Hepatocyte (in vitro differentiated cells): ENCODE measurements around the gene ALPK3. TPM values are rescaled to one million over a fixed set of nuclear protein-coding genes. Genes with fewer than 3 reads are reported as not detected.

Experiments
- DNase-seq: peaks from one replicate; pipeline ENCODE4 v3.0.0-alpha.2; 2016; ENCODE audit warnings: low spot score
- H2AFZ ChIP-seq: fragments of 200-600 bp; sonication (generic); 2 replicates; pipeline ENCODE4 v1.6.0; 2016; ENCODE audit warnings: antibody characterized with exemption, mild to moderate bottlenecking
- H3K27ac ChIP-seq: fragments of 200-600 bp; sonication (generic); 2 replicates; pipeline ENCODE4 v1.5.1; 2016; ENCODE audit warnings: mild to moderate bottlenecking
- H3K27me3 ChIP-seq: fragments of 200-600 bp; sonication (generic); 2 replicates; pipeline ENCODE4 v1.6.1; 2016
- H3K36me3 ChIP-seq: fragments of 200-600 bp; sonication (generic); replicated peaks from 2 replicates; pipeline ENCODE4 v1.5.1; 2016; ENCODE audit warnings: low read depth; ENCODE audit not compliant: insufficient read depth
- H3K4me1 ChIP-seq: fragments of 200-600 bp; sonication (generic); 2 replicates; pipeline ENCODE4 v1.5.1; 2016; ENCODE audit warnings: mild to moderate bottlenecking, moderate library complexity; ENCODE audit not compliant: insufficient read depth
- H3K4me2 ChIP-seq: fragments of 200-600 bp; sonication (generic); 2 replicates; pipeline ENCODE4 v1.6.0; 2016
- H3K4me3 ChIP-seq: fragments of 200-600 bp; sonication (generic); 2 replicates; pipeline ENCODE4 v1.5.1; 2016; ENCODE audit warnings: mild to moderate bottlenecking
- H3K79me2 ChIP-seq: fragments of 200-600 bp; sonication (generic); 2 replicates; pipeline ENCODE4 v1.6.0; 2017; ENCODE audit warnings: mild to moderate bottlenecking
- H3K9me2 ChIP-seq: fragments of 200-600 bp; sonication (generic); replicated peaks from 2 replicates; pipeline ENCODE4 v1.6.0; 2017; ENCODE audit warnings: mild to moderate bottlenecking; ENCODE audit not compliant: insufficient read depth
- H3K9me3 ChIP-seq: fragments of 200-600 bp; sonication (generic); 2 replicates; pipeline ENCODE4 v1.5.1; 2016; ENCODE audit warnings: low read depth, mild to moderate bottlenecking
- H4K20me1 ChIP-seq: fragments of 200-600 bp; sonication (generic); 2 replicates; pipeline ENCODE4 v1.6.0; 2016; ENCODE audit warnings: mild to moderate bottlenecking; ENCODE audit not compliant: insufficient read depth, poor library complexity, severe bottlenecking
- CTCF ChIP-seq: fragments of 200-600 bp; sonication (generic); IDR thresholded peaks from 2 replicates; pipeline ENCODE4 v1.5.1; 2016; ENCODE audit warnings: antibody characterized with exemption, mild to moderate bottlenecking; ENCODE audit not compliant: poor library complexity
- EZH2 ChIP-seq: fragments of 200-600 bp; sonication (generic); IDR thresholded peaks from 2 replicates; pipeline ENCODE4 v1.6.1; 2016; ENCODE audit warnings: antibody characterized with exemption, mild to moderate bottlenecking, borderline replicate concordance
- EZH2phosphoT487 ChIP-seq: fragments of 200-600 bp; sonication (generic); IDR thresholded peaks from one replicate; pipeline ENCODE4 v1.6.1; 2018; ENCODE audit warnings: antibody characterized with exemption, mild to moderate bottlenecking, low read depth, moderate library complexity; ENCODE audit not compliant: unreplicated experiment, severe bottlenecking
- WGBS: methylation state at CpG from one replicate; pipeline ENCODE4 v1.1.6; 2016; ENCODE audit warnings: low lambda C conversion rate; ENCODE audit errors: missing lambda C conversion rate; 5-methylcytosine and 5-hydroxymethylcytosine counted together
- polyA plus RNA-seq: library from polyadenylated mRNA; unstranded; fragments of >200 nt; fragmentation: Nextera tagmentation; extraction: Ambion mirVana; gene quantifications from 2 replicates; pipeline ENCODE4 v1.2.1, GENCODE V29; 2016
- total RNA-seq: library from RNA; depleted of rRNA; stranded (reverse); fragments of >200 nt; gene quantifications from 2 replicates; pipeline ENCODE4 v1.2.3, GENCODE V29; 2014

The ALPK3 gene
- total and polyA plus RNA-seq, 2 experiments from 2014 or later: 7.1 to 25.3 TPM

GRCh38 chr15:84883466-84883865 is 66.3 kb downstream of the ALPK3 start:
- Histone ChIP-seq H3K9me2 (no peaks in the 10 kb centered on the region), H2AFZ (no peak overlapping the region), H3K4me2 (no peak overlapping the region), H3K36me3 (no peaks in the 10 kb centered on the region), H3K27ac (peak overlapping the region; percentile 86), H3K4me1 (peaks cover 9% of the 10 kb centered on the region), H4K20me1 (no peaks in the 10 kb centered on the region), H3K9me3 (no peaks in the 10 kb centered on the region), H3K4me3 (no peak overlapping the region), H3K79me2 (no peaks in the 10 kb centered on the region), H3K27me3 (no peaks in the 10 kb centered on the region)
- TF ChIP-seq EZH2 (no peak), EZH2phosphoT487 (no peak), CTCF (no peak)
- peak; percentile 45 for DNase-seq
- 65% methylated on average over 6 of the region's 6 CpGs for WGBS

- no peak within 1 kb of the TSS for H3K4me2 ChIP-seq
- peak; percentile 71 for DNase-seq
- H2AFZ ChIP-seq: no peak within 1 kb of the TSS
- H3K79me2 ChIP-seq: no peaks in the 10 kb centered on the region
- TF ChIP-seq EZH2phosphoT487 (no peak), CTCF (no peak), EZH2 (no peak)
- no peaks in the 10 kb centered on the region for H3K9me3 ChIP-seq
- peak within 1 kb of the TSS; percentile 86 for H3K27ac ChIP-seq
- H3K27me3 ChIP-seq: no peaks in the 10 kb centered on the region
- H3K4me1 ChIP-seq: peaks cover 8% of the 10 kb centered on the region
- no peak within 1 kb of the TSS for H3K4me3 ChIP-seq
- no peaks in the 10 kb centered on the region for H4K20me1 ChIP-seq
- 84% methylated on average over 11 of the region's 11 CpGs for WGBS
- no peaks in the 10 kb centered on the region for H3K36me3 ChIP-seq
- no peaks in the 10 kb centered on the region for H3K9me2 ChIP-seq
Measured at GRCh38 chr15:84883916-84884781, 67.0 kb downstream of the ALPK3 start, which contains the start of gene SLC28A1. Gene SLC28A1, plus strand, starts transcription at chr15:84884662. Its CDS starts 3,099 bp downstream, at chr15:84887761.

GRCh38 chr15:84885801-84886200 is 68.6 kb downstream of the ALPK3 start:
- Histone ChIP-seq H3K36me3 (no peaks in the 10 kb centered on the region), H4K20me1 (no peaks in the 10 kb centered on the region), H3K79me2 (no peaks in the 10 kb centered on the region), H2AFZ (no peak overlapping the region), H3K27ac (no peak overlapping the region), H3K27me3 (no peaks in the 10 kb centered on the region), H3K9me3 (no peaks in the 10 kb centered on the region), H3K9me2 (no peaks in the 10 kb centered on the region), H3K4me2 (no peak overlapping the region), H3K4me1 (peaks cover 8% of the 10 kb centered on the region), H3K4me3 (no peak overlapping the region)
- DNase-seq: no peak
- 95% methylated on average over 7 of the region's 7 CpGs for WGBS
- no peak for TF ChIP-seq EZH2phosphoT487
- no peak for TF ChIP-seq CTCF
- TF ChIP-seq EZH2: no peak
